Peyer's patch (tissue), 4 donors: ENCODE measurements around the gene MAD1L1.

Experiments
- CTCF ChIP-seq, 6 experiments: fragments of 450-650 bp in 4 of 6; fragments of 200-600 bp in 2 of 6; sonication (generic) in 1 of 6; IDR thresholded peaks; one replicate each; pipeline ENCODE4 v1.5.1; 2017 to 2019; ENCODE audit warnings: antibody characterized with exemption in 6 of 6, mild to moderate bottlenecking in 3 of 6, moderate library complexity in 1 of 6
- POLR2A ChIP-seq, 2 donors: fragments of 450-650 bp; IDR thresholded peaks; one replicate each; pipeline ENCODE4 v1.5.1; 2017; ENCODE audit warnings: antibody characterized with exemption in 2 of 2, mild to moderate bottlenecking in 2 of 2, moderate library complexity in 2 of 2

GRCh38 chr7:1906087-1906830 lies 326.5 kb downstream of the MAD1L1 start:
- TF ChIP-seq CTCF (IDR thresholded peaks at IDR 0.05) (no peak), POLR2A (IDR thresholded peaks at IDR 0.05) (no peak)
